RKO (cell line): Measurements from ENCODE around the gene PHF14.

Experiments
- DNase-seq: peaks from one replicate; pipeline ENCODE4 v3.0.0-alpha.2; 2016; ENCODE audit warnings: low spot score

The PHF14 gene

DNA sequence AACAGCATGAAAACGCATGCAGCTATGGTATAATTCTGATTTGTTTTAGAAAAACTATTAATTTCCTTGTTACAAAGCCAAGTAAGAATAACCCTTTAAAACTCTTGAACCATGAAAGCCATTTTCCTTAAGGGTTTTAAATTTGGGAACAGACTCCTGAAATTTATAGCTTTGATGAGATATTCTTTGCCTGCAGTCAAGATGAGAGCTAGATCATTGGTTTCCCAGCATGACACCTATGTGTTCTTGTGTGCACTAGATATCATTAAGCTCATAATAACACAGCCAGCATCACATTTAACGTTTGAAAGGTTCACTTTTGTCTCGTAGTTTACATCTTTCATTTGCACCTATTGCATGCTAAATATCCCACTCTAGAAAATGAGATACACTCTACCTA, 202.2 kb downstream of the PHF14 start:
- DNase-seq, result no peak

DNA sequence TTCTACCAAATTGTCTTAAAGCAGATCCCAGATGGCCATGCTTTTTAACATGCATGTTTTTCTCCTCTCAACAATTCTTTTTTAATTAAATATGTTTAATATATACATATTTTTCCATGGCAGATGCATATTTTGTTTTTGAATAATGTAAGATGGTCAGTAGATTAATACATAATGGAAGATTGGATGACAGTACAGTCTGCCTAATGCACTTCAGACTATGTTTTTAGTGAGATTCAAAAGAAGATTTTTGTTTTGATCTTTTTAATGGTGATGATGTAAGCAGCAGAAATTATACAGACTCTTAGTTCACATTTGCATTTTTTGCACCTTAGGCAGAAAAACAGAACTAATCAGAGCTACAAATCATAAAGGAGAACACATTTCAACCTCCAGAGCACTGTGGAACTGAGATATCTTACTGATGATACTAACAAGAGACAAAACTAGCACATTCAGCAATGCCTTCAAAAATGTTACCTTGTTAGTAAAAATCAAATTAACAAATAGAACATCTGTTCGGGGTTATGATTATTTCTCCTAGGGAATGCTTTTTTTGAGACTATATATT, 203.4 kb downstream of the PHF14 start:
- no peak for DNase-seq

DNA sequence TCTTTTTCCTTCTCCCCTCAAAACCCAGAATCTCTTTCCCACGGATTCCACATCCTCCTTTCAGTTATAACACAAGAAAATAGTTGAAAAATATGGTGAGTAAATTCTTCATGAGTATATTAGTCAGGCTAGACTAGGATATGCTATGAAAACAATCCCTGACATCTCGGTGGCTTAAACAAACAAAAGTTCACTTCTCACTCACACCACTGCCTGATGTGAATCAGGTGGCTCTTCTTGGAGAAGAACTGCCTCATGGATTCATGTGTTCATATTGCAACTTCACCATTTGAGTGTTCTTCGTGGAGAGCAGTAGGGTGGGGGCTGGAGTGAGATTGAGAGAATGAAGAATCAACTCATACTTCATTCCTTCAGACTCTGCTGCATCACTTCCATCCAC, 204.1 kb downstream of the PHF14 start:
- no peak for DNase-seq

GRCh38 chr7:11181590-11181989, 207.9 kb downstream of the PHF14 start:
- DNase-seq, result no peak

- DNase-seq, result no peak
These were observed 209.1 kb downstream of the PHF14 start for GRCh38 chr7:11182736-11183135.

DNA sequence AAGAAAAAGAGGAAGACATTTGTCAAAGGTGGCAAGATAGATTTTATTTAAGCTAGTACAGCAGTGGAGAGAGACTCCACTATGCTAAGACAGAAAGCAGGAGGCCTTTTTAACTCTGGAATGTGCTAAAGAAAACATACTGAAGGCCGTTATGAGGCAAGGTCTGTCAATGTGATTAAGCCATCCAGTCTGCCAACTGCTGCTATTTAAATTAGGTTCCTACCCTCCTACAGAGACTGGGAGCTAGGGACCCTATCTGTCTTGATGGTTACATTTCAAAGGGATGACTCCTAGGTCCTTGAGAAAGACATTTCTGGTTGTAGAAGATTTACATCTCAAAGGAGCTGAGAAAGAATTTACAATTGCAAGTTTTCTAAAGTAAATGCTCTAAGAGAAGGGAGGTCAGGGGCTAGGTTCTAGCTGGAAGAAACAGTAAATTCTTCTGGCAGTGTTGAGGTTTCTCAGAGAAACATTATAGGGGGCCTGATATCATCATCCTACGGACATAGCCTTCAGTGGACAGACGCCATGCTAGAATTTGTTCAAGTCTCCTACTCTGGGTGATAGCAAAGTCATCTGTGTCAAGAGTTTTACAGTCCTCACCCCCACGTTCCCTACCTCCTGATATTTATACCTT, 211.6 kb downstream of the PHF14 start:
- DNase-seq, result no peak

GRCh38 chr7:11188529-11189310, 215.0 kb downstream of the PHF14 start:
- DNase-seq, result no peak

- DNase-seq, result no peak
These were observed 217.4 kb downstream of the PHF14 start for GRCh38 chr7:11191081-11191480.

GRCh38 chr7:11191574-11192220, 218.0 kb downstream of the PHF14 start:
- no peak for DNase-seq

DNA sequence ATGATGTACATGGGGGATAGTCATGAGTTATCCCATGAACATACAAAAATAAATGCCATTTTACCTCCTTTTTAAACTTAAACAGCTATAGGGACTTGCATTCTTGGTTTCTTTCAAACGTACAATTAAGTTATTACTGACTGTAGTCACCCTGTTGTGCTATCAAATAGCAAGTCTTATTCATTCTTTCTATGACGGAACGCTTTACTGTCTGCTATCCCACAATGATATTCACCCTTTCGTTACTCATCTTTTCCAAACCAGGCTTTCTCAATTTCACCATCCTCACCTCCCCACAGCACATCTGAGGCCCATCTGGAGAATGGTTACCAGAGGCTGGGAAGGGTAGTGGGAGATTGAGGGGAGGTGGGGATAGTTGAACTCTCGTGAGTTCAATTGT, 218.8 kb downstream of the PHF14 start:
- no peak for DNase-seq

- no peak for DNase-seq
These were observed 219.6 kb downstream of the PHF14 start for GRCh38 chr7:11193131-11193867.

GRCh38 chr7:11193888-11194287, 220.2 kb downstream of the PHF14 start:
- DNase-seq, result no peak

DNA sequence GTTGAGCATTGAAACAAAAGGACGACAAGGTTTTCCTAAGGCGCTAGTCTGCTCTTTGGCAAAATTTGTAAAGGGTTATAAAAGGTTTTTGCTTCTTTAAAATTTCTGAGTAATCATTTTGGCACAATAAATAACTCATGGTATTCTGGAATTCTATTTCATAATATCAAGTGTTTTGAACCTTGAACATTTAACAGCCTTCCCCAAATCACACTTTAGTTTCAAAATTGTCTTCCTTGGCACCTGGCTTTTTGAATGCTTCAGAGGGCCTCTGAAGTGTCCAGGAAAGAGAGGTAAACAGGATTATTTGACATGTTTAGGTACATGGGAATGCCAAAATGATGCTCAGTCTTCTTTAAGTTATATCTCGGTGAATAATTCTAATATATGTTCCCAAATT, 220.8 kb downstream of the PHF14 start:
- DNase-seq, result no peak

DNA sequence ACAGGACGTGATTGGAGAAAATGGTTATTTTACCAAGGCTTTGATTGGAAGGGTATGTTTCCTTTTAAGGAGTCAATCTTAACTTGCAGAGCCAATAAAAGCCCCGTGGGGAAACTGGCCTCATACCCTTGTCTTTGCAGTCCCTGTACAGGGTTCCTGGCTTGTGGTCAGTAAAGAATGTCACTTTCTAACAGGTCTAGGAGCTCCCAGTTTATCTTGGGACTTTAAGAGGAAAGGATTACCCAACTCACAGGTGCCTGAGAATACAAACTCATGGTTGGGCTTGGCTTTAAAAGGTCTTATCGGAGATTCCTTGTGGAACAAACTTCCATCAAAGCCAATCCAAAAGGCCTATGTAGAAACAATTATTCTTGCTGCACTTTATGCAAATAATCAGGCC, 221.8 kb downstream of the PHF14 start:
- DNase-seq, result no peak

- DNase-seq, result no peak
These were observed 222.5 kb downstream of the PHF14 start for GRCh38 chr7:11196143-11196542.

DNA sequence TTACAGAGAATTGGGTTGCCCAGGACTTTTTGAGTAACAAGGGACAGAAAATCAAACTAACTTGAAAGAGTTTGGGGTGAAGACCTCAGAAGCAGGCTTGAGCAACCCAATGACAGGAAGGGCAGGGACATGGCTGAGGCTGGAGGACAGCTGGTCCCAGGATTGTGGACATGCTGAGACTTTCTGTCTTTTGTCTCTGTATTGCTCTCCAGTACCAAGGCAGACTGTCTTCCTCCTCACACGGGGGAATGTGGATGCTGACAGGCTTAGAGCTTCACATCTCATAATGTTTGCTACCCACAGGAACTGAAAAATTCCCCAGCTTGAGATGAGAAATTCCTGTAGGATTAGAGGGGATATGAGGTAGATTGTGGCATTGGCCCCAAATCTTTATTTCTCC, 229.6 kb downstream of the PHF14 start:
- no peak for DNase-seq

GRCh38 chr7:11203683-11204082, 230.0 kb downstream of the PHF14 start:
- no peak for DNase-seq

- no peak for DNase-seq
These were observed 232.7 kb downstream of the PHF14 start for GRCh38 chr7:11206177-11206899.

- no peak for DNase-seq
These were observed 233.9 kb downstream of the PHF14 start for GRCh38 chr7:11207565-11207964.

DNA sequence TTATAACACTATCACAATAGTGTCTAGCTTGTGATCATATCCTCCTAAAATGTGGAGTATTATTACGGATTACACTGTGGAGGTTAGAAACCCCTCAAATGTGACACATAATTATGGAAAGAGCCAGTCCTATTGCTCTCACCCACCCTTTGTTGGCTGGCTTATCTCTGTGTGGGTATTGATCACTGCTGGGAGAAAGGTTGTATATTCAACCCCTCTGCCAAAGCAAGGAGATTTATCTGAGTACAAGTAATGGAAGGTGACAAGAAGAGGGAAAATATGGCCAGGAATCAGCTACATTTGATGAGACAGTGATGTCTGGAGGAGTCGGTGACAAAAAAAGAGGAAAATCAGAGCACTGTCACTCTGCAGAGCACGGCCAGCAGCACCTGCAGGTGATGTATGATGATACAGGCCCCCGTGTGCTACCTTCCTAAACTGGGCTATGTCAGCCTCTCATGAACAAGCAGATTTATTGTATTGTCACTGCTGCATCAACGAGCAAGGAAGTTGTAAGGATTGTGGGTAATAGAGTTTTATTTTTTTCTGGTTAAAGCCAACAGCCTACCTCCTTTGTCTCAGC, 235.3 kb downstream of the PHF14 start:
- DNase-seq, result no peak

- DNase-seq, result no peak
These were observed 236.7 kb downstream of the PHF14 start for GRCh38 chr7:11210374-11210773.
